Left ventricle myocardium inferior (tissue), 1 donor: ENCODE results near the gene TAB2. TPM values are rescaled to one million over a fixed set of nuclear protein-coding genes. Genes with fewer than 3 reads are reported as not detected.

Experiments
- DNase-seq: peaks from one replicate; pipeline ENCODE4 v3.0.0-alpha.2; 2020
- H3K27ac ChIP-seq: fragments of 200-600 bp; replicated peaks from 2 replicates; pipeline ENCODE4 v1.8.0; 2021
- H3K27me3 ChIP-seq: fragments of 200-600 bp; 2 replicates; pipeline ENCODE4 v1.8.0; 2021; ENCODE audit warnings: low read depth
- H3K36me3 ChIP-seq: fragments of 200-600 bp; 2 replicates; pipeline ENCODE4 v1.8.0; 2021
- H3K4me1 ChIP-seq: fragments of 200-600 bp; 2 replicates; pipeline ENCODE4 v1.8.0; 2021
- H3K4me3 ChIP-seq: fragments of 200-600 bp; 2 replicates; pipeline ENCODE4 v1.8.0; 2021; ENCODE audit warnings: mild to moderate bottlenecking, moderate library complexity
- H3K9me3 ChIP-seq: fragments of 200-600 bp; replicated peaks from 2 replicates; pipeline ENCODE4 v1.8.0; 2021
- CTCF ChIP-seq: fragments of 200-600 bp; IDR thresholded peaks from 2 replicates; pipeline ENCODE4 v1.8.0; 2021; ENCODE audit warnings: antibody characterized with exemption, mild to moderate bottlenecking, borderline replicate concordance
- intact Hi-C: fragments of 100-400 bp; cut with micrococcal nuclease; formaldehyde crosslinking; loops from one replicate; pipeline ENCODE4 v1.11.0; 2022
- total RNA-seq: library from RNA; stranded (reverse); fragmentation: NEBNext Ultra II Directional; extraction: Animal tissue kit (Norgen Biotek cat#: 25700); gene quantifications from one replicate; pipeline ENCODE4 v1.2.1, GENCODE V29; 2021
- donor health status: DM: no; HTN: yes; CAD: no; lungs with severe emphysema.

The TAB2 gene
- total RNA-seq, 1 donor from 2014 or later = 56.7 TPM

- Histone ChIP-seq H3K27me3 (peaks cover 19% of the 10 kb centered on the region), H3K4me1 (peaks cover 3% of the 10 kb centered on the region), H3K27ac (no peak overlapping the region), H3K36me3 (no peaks in the 10 kb centered on the region), H3K4me3 (no peak overlapping the region), H3K9me3 (no peaks in the 10 kb centered on the region)
- intact Hi-C loops = loop anchor here (5.0 kb wide), 1 partner anchor 409 kb away; no protein-coding TSS in a partner anchor
- TF ChIP-seq CTCF = no peak
- DNase-seq = no peak
These were observed 119.1 kb downstream of the TAB2 start for GRCh38 chr6:149436647-149437046.

GRCh38 chr6:149437212-149437611 is 119.7 kb downstream of the TAB2 start:
- intact Hi-C loops = loop anchor here (5.0 kb wide), 1 partner anchor 410 kb away; no protein-coding TSS in a partner anchor
- no peak for TF ChIP-seq CTCF
- H3K27ac ChIP-seq = no peak overlapping the region
- H3K9me3 ChIP-seq = no peaks in the 10 kb centered on the region
- H3K4me3 ChIP-seq = no peak overlapping the region
- no peaks in the 10 kb centered on the region for H3K4me1 ChIP-seq
- no peak for DNase-seq
- H3K27me3 ChIP-seq = peaks cover 23% of the 10 kb centered on the region
- H3K36me3 ChIP-seq = no peaks in the 10 kb centered on the region

GRCh38 chr6:149438855-149439254 is 121.3 kb downstream of the TAB2 start:
- intact Hi-C loops = loop anchor here (5.0 kb wide), 1 partner anchor 412 kb away; no protein-coding TSS in a partner anchor
- no peak overlapping the region for H3K4me3 ChIP-seq
- TF ChIP-seq CTCF = no peak

GRCh38 chr6:149439626-149440025 is 122.1 kb downstream of the TAB2 start:
- Histone ChIP-seq H3K4me3 (no peak overlapping the region), H3K4me1 (no peaks in the 10 kb centered on the region)
- intact Hi-C loops = loop anchor here (5.0 kb wide), 1 partner anchor 412 kb away; no protein-coding TSS in a partner anchor

More at GRCh38 chr6:149438855-149439254, 121.3 kb downstream of the TAB2 start:
- H3K9me3 ChIP-seq = no peaks in the 10 kb centered on the region
- H3K36me3 ChIP-seq = no peaks in the 10 kb centered on the region
- no peaks in the 10 kb centered on the region for H3K4me1 ChIP-seq
- no peak overlapping the region for H3K27ac ChIP-seq
- H3K27me3 ChIP-seq = peaks cover 23% of the 10 kb centered on the region
- DNase-seq = no peak

GRCh38 chr6:149440735-149441671 is 123.5 kb downstream of the TAB2 start:
- Histone ChIP-seq H3K27me3 (peaks cover 28% of the 10 kb centered on the region), H3K4me3 (no peak overlapping the region), H3K27ac (no peak overlapping the region), H3K9me3 (no peaks in the 10 kb centered on the region), H3K4me1 (peaks cover 5% of the 10 kb centered on the region), H3K36me3 (no peaks in the 10 kb centered on the region)
- DNase-seq = no peak
- intact Hi-C loops = no loop called here
- TF ChIP-seq CTCF = no peak

More at GRCh38 chr6:149439626-149440025, 122.1 kb downstream of the TAB2 start:
- no peaks in the 10 kb centered on the region for H3K36me3 ChIP-seq
- TF ChIP-seq CTCF = no peak
- H3K9me3 ChIP-seq = no peaks in the 10 kb centered on the region
- H3K27me3 ChIP-seq = peaks cover 23% of the 10 kb centered on the region
- H3K27ac ChIP-seq = no peak overlapping the region
- DNase-seq = no peak
